Measurements from ENCODE around the gene GFY.
A peak's percentile ranks its signal among the peaks of the same experiment; 100 is the strongest.

GFY gene

GRCh38 chr19:49465371-49465770 is 40.2 kb downstream of the GFY start:
- DNase-seq (ENCODE audit: extremely low read depth, insufficient read length), result no peak
- no peak overlapping the region for H3K4me3 ChIP-seq (replicated peaks; ENCODE audit: low read depth, low read length)
- H3K36me3 ChIP-seq (ENCODE audit: control insufficient read depth, insufficient read depth, low read length), result peaks cover 12% of the 10 kb centered on the region
- TF ChIP-seq CTCF (IDR thresholded peaks at IDR 0.05; ENCODE audit: insufficient read depth, low read length, poor library complexity, severe bottlenecking), result no peak
- H3K27me3 ChIP-seq (replicated peaks; ENCODE audit: control insufficient read depth, insufficient read depth, low read length), result no peaks in the 10 kb centered on the region

DNA sequence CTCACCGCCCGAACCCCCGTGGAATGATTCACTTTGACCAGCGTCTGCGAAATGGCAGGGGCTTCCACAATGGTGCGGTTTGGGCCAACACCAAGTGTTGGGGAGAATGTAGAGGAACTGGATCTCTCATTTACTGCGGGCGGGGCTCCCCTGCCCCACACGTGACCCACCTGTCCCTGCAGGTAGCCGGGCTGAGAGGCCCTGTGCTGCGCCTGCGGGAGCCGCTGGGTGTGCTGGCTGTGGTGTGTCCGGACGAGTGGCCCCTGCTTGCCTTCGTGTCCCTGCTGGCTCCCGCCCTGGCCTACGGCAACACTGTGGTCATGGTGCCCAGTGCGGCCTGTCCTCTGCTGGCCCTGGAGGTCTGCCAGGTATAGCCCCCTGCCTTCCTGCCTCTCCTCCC is 43.0 kb downstream of the GFY start:
- DNase-seq (ENCODE audit: extremely low read depth, insufficient read length), result no peak
- peaks cover 10% of the 10 kb centered on the region for H3K36me3 ChIP-seq (ENCODE audit: control insufficient read depth, insufficient read depth, low read length)

DNA sequence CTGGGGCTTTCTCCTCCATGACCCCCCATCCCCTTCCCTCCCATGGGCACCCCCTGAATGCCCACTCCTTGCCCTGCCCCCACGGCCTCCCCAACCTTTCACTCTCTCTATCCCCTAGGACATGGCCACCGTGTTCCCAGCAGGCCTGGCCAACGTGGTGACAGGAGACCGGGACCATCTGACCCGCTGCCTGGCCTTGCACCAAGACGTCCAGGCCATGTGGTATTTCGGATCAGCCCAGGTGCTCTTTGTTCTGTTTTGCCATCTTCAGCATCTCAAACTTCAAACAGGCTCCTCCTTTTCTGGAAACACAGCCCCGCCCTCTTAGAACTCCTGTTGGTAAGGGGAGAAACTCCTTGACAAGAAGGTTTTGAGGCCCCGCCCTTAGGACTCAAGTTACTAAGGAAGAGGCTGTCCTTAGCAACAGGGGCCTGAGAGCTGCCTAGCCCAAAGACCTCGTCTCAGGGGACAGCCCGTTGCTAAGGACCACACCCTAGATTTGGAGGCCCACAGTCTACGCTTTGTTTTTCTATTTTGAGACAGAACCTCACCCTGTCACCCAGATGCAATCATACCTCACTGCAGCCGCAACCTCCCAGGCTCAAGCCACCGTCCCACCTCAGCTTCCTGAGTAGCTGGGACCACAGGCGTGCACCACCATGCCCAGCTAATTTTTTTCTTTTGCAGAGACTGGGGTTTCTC is 43.7 kb downstream of the GFY start:
- H3K4me3 ChIP-seq (replicated peaks; ENCODE audit: low read depth, low read length), result no peak overlapping the region
- TF ChIP-seq CTCF (IDR thresholded peaks at IDR 0.05; ENCODE audit: insufficient read depth, low read length, poor library complexity, severe bottlenecking), result no peak
- peaks cover 10% of the 10 kb centered on the region for H3K36me3 ChIP-seq (ENCODE audit: control insufficient read depth, insufficient read depth, low read length)
- no peaks in the 10 kb centered on the region for H3K27me3 ChIP-seq (replicated peaks; ENCODE audit: control insufficient read depth, insufficient read depth, low read length)
- DNase-seq (ENCODE audit: extremely low read depth, insufficient read length), result peak; percentile 83

More for the DNA sequence above, 43.0 kb downstream of the GFY start:
- no peak for TF ChIP-seq CTCF (IDR thresholded peaks at IDR 0.05; ENCODE audit: insufficient read depth, low read length, poor library complexity, severe bottlenecking)
- H3K27me3 ChIP-seq (replicated peaks; ENCODE audit: control insufficient read depth, insufficient read depth, low read length), result no peaks in the 10 kb centered on the region
- H3K4me3 ChIP-seq (replicated peaks; ENCODE audit: low read depth, low read length), result no peak overlapping the region

GRCh38 chr19:49469828-49470614 is 44.8 kb downstream of the GFY start:
- Histone ChIP-seq H3K36me3 (ENCODE audit: control insufficient read depth, insufficient read depth, low read length) (peaks cover 6% of the 10 kb centered on the region), H3K4me3 (replicated peaks; ENCODE audit: low read depth, low read length) (no peak overlapping the region), H3K27me3 (replicated peaks; ENCODE audit: control insufficient read depth, insufficient read depth, low read length) (no peaks in the 10 kb centered on the region)
- TF ChIP-seq CTCF (IDR thresholded peaks at IDR 0.05; ENCODE audit: insufficient read depth, low read length, poor library complexity, severe bottlenecking), result peak; percentile 86
- DNase-seq (ENCODE audit: extremely low read depth, insufficient read length), result peak; percentile 91

DNA sequence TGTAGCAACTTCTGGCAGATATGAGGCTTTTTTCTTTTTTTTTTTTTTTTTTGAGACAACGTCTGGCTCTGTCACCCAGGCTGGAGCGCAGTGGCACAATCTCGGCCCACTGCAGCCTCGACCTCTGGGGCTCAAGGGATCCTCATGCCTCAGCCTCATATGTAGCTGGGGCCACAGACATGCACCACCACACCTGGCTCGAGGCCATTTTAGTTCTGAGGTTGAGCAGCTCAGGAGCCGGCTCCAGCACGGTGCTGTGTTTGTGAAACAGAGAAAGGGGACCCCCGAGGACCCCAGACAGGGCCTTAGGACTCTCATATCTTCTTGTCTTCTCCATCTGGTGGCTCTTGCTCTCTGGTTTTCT is 45.4 kb downstream of the GFY start:
- peaks cover 5% of the 10 kb centered on the region for H3K36me3 ChIP-seq (ENCODE audit: control insufficient read depth, insufficient read depth, low read length)
- TF ChIP-seq CTCF (IDR thresholded peaks at IDR 0.05; ENCODE audit: insufficient read depth, low read length, poor library complexity, severe bottlenecking), result no peak
- H3K27me3 ChIP-seq (replicated peaks; ENCODE audit: control insufficient read depth, insufficient read depth, low read length), result no peaks in the 10 kb centered on the region
- no peak overlapping the region for H3K4me3 ChIP-seq (replicated peaks; ENCODE audit: low read depth, low read length)
- no peak for DNase-seq (ENCODE audit: extremely low read depth, insufficient read length)
